ENCODE data around the gene SYNGR1.

Gene SYNGR1

GRCh38 chr22:39422721-39423120 is 72.9 kb downstream of the SYNGR1 start:
- Mint-ChIP-seq H3K27ac (no peak overlapping the region), H3K27me3 (ENCODE audit: low read depth, poor library complexity) (no peaks in the 10 kb centered on the region), H3K36me3 (ENCODE audit: low read depth) (peaks cover 56% of the 10 kb centered on the region), H3K4me1 (peaks cover 8% of the 10 kb centered on the region), H3K9me3 (no peaks in the 10 kb centered on the region), H3K4me3 (no peak overlapping the region)
- DNase-seq = no peak
- no peak for TF ChIP-seq CTCF (IDR thresholded peaks at IDR 0.05)

- Mint-ChIP-seq H3K9me3 (no peaks in the 10 kb centered on the region), H3K27me3 (ENCODE audit: low read depth, poor library complexity) (no peaks in the 10 kb centered on the region), H3K27ac (no peak overlapping the region), H3K4me3 (no peak overlapping the region), H3K36me3 (ENCODE audit: low read depth) (peaks cover 46% of the 10 kb centered on the region), H3K4me1 (peaks cover 21% of the 10 kb centered on the region)
- no peak for DNase-seq
- TF ChIP-seq CTCF (IDR thresholded peaks at IDR 0.05) = no peak
Observed at GRCh38 chr22:39423976-39424375, 74.2 kb downstream of the SYNGR1 start.

- no peaks in the 10 kb centered on the region for H3K27me3 Mint-ChIP-seq (ENCODE audit: low read depth, poor library complexity)
- no peak for TF ChIP-seq CTCF (IDR thresholded peaks at IDR 0.05)
- H3K4me3 Mint-ChIP-seq = no peak overlapping the region
- peaks cover 27% of the 10 kb centered on the region for H3K36me3 Mint-ChIP-seq (ENCODE audit: low read depth)
- no peak for DNase-seq
- peaks cover 30% of the 10 kb centered on the region for H3K4me1 Mint-ChIP-seq
- H3K9me3 Mint-ChIP-seq = no peaks in the 10 kb centered on the region
- H3K27ac Mint-ChIP-seq = no peak overlapping the region
Observed at GRCh38 chr22:39426380-39427043, 76.7 kb downstream of the SYNGR1 start.

- no peaks in the 10 kb centered on the region for H3K9me3 Mint-ChIP-seq
- no peaks in the 10 kb centered on the region for H3K27me3 Mint-ChIP-seq (ENCODE audit: low read depth, poor library complexity)
- H3K4me3 Mint-ChIP-seq = peak overlapping the region; percentile 15
- H3K36me3 Mint-ChIP-seq (ENCODE audit: low read depth) = peaks cover 15% of the 10 kb centered on the region
- DNase-seq = no peak
- peak overlapping the region; percentile 92 for H3K27ac Mint-ChIP-seq
- TF ChIP-seq CTCF (IDR thresholded peaks at IDR 0.05) = no peak
- peaks cover 30% of the 10 kb centered on the region for H3K4me1 Mint-ChIP-seq
Observed at GRCh38 chr22:39427751-39428596, 78.2 kb downstream of the SYNGR1 start.

GRCh38 chr22:39428597-39429071 is 78.8 kb downstream of the SYNGR1 start:
- no peak overlapping the region for H3K4me3 Mint-ChIP-seq
- no peaks in the 10 kb centered on the region for H3K9me3 Mint-ChIP-seq
- peaks cover 13% of the 10 kb centered on the region for H3K36me3 Mint-ChIP-seq (ENCODE audit: low read depth)
- no peak for TF ChIP-seq CTCF (IDR thresholded peaks at IDR 0.05)
- DNase-seq = peak; percentile 55
- H3K4me1 Mint-ChIP-seq = peaks cover 30% of the 10 kb centered on the region
- H3K27me3 Mint-ChIP-seq (ENCODE audit: low read depth, poor library complexity) = no peaks in the 10 kb centered on the region
- H3K27ac Mint-ChIP-seq = peak overlapping the region; percentile 92
